Transverse colon (tissue), 4 donors: Measurements from ENCODE around the gene EDC4. TPM values are rescaled to one million over a fixed set of nuclear protein-coding genes. Genes with fewer than 3 reads are reported as not detected.

Experiments used
- DNase-seq: peaks from one replicate; pipeline ENCODE4 v3.0.0-alpha.2; 2019
- H3K27ac ChIP-seq, 4 donors: fragments of 200-600 bp; sonication (generic); 2 replicates each; pipeline ENCODE4 v1.5.1; 2016 to 2018; ENCODE audit warnings: inconsistent platforms in 4 of 4
- H3K27me3 ChIP-seq: fragments of 200-600 bp; sonication (generic); 2 replicates; pipeline ENCODE4 v1.5.1; 2017; ENCODE audit warnings: inconsistent platforms
- H3K36me3 ChIP-seq, 4 donors: fragments of 200-600 bp; sonication (generic); 2 replicates each; pipeline ENCODE4 v1.5.1; 2017 to 2019; ENCODE audit warnings: inconsistent platforms in 4 of 4
- H3K4me1 ChIP-seq, 4 donors: fragments of 200-600 bp; sonication (generic); 2 replicates each; pipeline ENCODE4 v1.5.1; 2017 to 2020; ENCODE audit warnings: inconsistent platforms in 4 of 4
- H3K4me3 ChIP-seq, 4 donors: fragments of 200-600 bp; sonication (generic); 1 replicate in 1 of 4; 2 replicates in 3 of 4; pipeline versions ENCODE4 v1.5.1 to v1.6.1; 2017 to 2019; ENCODE audit warnings: inconsistent platforms in 4 of 4
- H3K9me3 ChIP-seq, 2 donors: fragments of 200-600 bp; sonication (generic); 2 replicates each; pipeline ENCODE4 v1.5.1; 2017 to 2019; ENCODE audit warnings: inconsistent platforms in 2 of 2
- CTCF ChIP-seq, 5 experiments: fragments of 200-600 bp in 3 of 5; fragments of 450-650 bp in 2 of 5; sonication (generic) in 3 of 5; IDR thresholded peaks; 1 replicate in 2 of 5; 2 replicates in 3 of 5; pipeline ENCODE4 v1.5.1; 2016 to 2017; ENCODE audit warnings: antibody characterized with exemption in 5 of 5, inconsistent platforms in 3 of 5, mild to moderate bottlenecking in 2 of 5, moderate library complexity in 1 of 5
- EP300 ChIP-seq: sonication (generic); formaldehyde crosslinking; IDR thresholded peaks from one replicate; pipeline ENCODE4 v1.6.1; 2017; ENCODE audit warnings: antibody characterized with exemption, low read depth
- POLR2A ChIP-seq: fragments of 450-650 bp; IDR thresholded peaks from one replicate; pipeline ENCODE4 v1.6.1; 2016; ENCODE audit warnings: antibody characterized with exemption, mild to moderate bottlenecking, moderate library complexity
- POLR2AphosphoS5 ChIP-seq, 3 donors: sonication (generic); formaldehyde crosslinking; IDR thresholded peaks; one replicate each; pipeline ENCODE4 v1.6.1; 2016; ENCODE audit warnings: antibody characterized with exemption in 3 of 3
- WGBS, 2 donors: methylation state at CpG; one replicate each; pipeline ENCODE4 v1.1.5; 2018; ENCODE audit warnings: low coverage in 1 of 2; 5-methylcytosine and 5-hydroxymethylcytosine counted together
- in situ Hi-C, 4 donors: fragments of 200-750 bp; cut with MboI; loops; one replicate each; pipeline versions ENCODE4 v1.15.0 to v1.15.1; 2017; ENCODE audit warnings: low sequenced_read_pairs in 3 of 4, low pct_ligation_motif_present in 1 of 4, low pct_unique_long_range_greater_than_20kb in 1 of 4
- intact Hi-C: fragments of 100-400 bp; cut with DNase I; formaldehyde crosslinking; loops from one replicate; pipeline ENCODE4 v1.15.1; 2023; ENCODE audit warnings: low total_unique reads
- total RNA-seq, 4 donors: library from RNA; depleted of rRNA; stranded (reverse); fragments of >200 nt; gene quantifications; one replicate each; pipeline ENCODE4 v1.1.0, GENCODE V29; 2016

Gene EDC4
- total RNA-seq, 4 donors from 2014 or later: 76.4 to 162 (median 105) TPM

- peak overlapping the region in 3 of 4 donors; percentile 51 to 83 (median 82) for H3K4me3 ChIP-seq
These were observed 31.5 kb upstream of the EDC4 start for GRCh38 chr16:67841198-67841815.

DNA sequence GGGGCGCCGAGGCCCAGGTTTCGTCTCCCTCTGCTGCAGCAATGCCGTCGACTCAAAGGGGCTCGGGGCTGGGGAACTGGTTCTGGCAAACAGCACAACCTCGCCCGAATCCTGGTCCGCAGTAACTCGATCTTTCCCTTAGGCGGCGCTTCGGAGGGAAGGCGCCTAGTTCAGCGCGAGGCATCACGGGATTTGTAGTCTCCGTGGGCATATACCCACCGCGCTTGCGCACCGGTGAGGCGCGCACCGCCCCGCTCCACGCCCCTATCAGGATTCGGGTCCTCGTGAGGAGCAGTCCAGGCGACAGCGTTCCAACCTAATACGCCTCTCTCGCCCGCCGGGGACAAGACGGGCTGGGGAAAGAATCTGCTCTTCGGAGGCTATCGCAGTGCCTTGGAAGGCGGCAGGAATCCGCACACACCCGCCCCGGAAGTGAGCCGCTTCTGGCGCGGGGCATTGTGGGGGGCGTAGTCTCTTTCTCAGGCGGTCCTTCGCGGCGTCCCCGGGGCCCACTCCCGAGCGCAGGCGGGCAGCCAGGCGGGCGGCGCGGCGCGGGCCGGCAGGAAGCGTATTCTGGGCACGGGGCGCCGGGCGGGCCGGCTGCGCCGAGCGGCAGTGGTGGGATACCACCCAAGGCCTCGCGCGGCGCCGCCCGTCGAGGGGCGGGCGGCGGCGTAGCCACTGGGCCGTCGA lies 30.9 kb upstream of the EDC4 start, which contains the start of gene THAP11:
THAP11 (plus strand) TSS at position 505 of the 693 bp plus-strand sequence. CDS start 235 bp downstream, outside the sequence.
- TF ChIP-seq EP300 (no peak), POLR2AphosphoS5 (IDR thresholded peaks at IDR 0.05) (peak; percentile 11 to 80 (median 71)), POLR2A (peak; percentile 21), CTCF (IDR thresholded peaks at IDR 0.05) (peak; percentile 85 to 96 (median 87))
- peak; percentile 96 for DNase-seq
- intact Hi-C loops (no loop called here), in situ Hi-C loops (no loop called here)
- Histone ChIP-seq H3K27me3 (no peaks in the 10 kb centered on the region), H3K36me3 (no peaks in the 10 kb centered on the region), H3K4me1 (peaks cover 32 to 40% (median 36%) of the 10 kb centered on the region in 4 donors), H3K9me3 (no peaks in the 10 kb centered on the region), H3K4me3 (peak within 1 kb of the TSS; percentile 51 to 84 (median 82)), H3K27ac (peak within 1 kb of the TSS; percentile 95 to 98 (median 97))
- WGBS, 2 donors: 1% methylated on average over 62 of the region's 83 CpGs; no CpG with 5 or more reads in 1 of the 2 donors

More at GRCh38 chr16:67841198-67841815, 31.5 kb upstream of the EDC4 start:
- intact Hi-C loops (no loop called here), in situ Hi-C loops (no loop called here)
- Histone ChIP-seq H3K27ac (peak overlapping the region; percentile 95 to 98 (median 97)), H3K9me3 (no peaks in the 10 kb centered on the region), H3K36me3 (no peaks in the 10 kb centered on the region), H3K27me3 (no peaks in the 10 kb centered on the region), H3K4me1 (peaks cover 32 to 40% (median 36%) of the 10 kb centered on the region in 4 donors)
- TF ChIP-seq POLR2AphosphoS5 (IDR thresholded peaks at IDR 0.05): no peak
- DNase-seq: no peak
- WGBS, 2 donors: 42 to 55% methylated on average over 12 to 17 of the region's 17 CpGs

DNA sequence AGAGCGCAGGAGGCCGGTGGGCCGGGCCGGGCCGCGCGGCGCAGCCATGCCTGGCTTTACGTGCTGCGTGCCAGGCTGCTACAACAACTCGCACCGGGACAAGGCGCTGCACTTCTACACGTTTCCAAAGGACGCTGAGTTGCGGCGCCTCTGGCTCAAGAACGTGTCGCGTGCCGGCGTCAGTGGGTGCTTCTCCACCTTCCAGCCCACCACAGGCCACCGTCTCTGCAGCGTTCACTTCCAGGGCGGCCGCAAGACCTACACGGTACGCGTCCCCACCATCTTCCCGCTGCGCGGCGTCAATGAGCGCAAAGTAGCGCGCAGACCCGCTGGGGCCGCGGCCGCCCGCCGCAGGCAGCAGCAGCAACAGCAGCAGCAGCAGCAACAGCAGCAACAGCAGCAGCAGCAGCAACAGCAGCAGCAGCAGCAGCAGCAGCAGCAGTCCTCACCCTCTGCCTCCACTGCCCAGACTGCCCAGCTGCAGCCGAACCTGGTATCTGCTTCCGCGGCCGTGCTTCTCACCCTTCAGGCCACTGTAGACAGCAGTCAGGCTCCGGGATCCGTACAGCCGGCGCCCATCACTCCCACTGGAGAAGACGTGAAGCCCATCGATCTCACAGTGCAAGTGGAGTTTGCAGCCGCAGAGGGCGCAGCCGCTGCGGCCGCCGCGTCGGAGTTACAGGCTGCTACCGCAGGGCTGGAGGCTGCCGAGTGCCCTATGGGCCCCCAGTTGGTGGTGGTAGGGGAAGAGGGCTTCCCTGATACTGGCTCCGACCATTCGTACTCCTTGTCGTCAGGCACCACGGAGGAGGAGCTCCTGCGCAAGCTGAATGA lies 30.1 kb upstream of the EDC4 start:
- intact Hi-C loops (no loop called here), in situ Hi-C loops (no loop called here)
- H3K27ac ChIP-seq: peak overlapping the region; percentile 95 to 98 (median 97)

More for the DNA sequence above, 30.1 kb upstream of the EDC4 start:
- Histone ChIP-seq H3K27me3 (no peaks in the 10 kb centered on the region), H3K4me3 (peak overlapping the region; percentile 51 to 84 (median 82)), H3K4me1 (peaks cover 34 to 45% (median 40%) of the 10 kb centered on the region in 4 donors), H3K36me3 (no peaks in the 10 kb centered on the region), H3K9me3 (no peaks in the 10 kb centered on the region)
- 1% methylated on average over 64 of the region's 67 CpGs; no CpG with 5 or more reads in 1 of the 2 donors for WGBS, 2 donors
- peak in 1 of 3 donors; percentile 8 for TF ChIP-seq POLR2AphosphoS5 (IDR thresholded peaks at IDR 0.05)
- peak in 1 of 5 experiments; percentile 22 for TF ChIP-seq CTCF (IDR thresholded peaks at IDR 0.05)
- no peak for TF ChIP-seq EP300
- peak; percentile 60 for DNase-seq
